T1000 (cell line): Measurements from ENCODE around the gene CCL18.
"Not testable (repeated sequence)": the region's sequence is repeated elsewhere in the genome, so short reads cannot be mapped to it uniquely, and the experiment has no call there.

ENCODE experiments used
- DNase-seq: peaks from one replicate; lab custom pipeline; 2025; ENCODE audit warnings: mixed read lengths; lab: John Stamatoyannopoulos, UW

CCL18 gene

GRCh38 chr17:36071751-36072150 lies 7.7 kb downstream of the CCL18 start:
- no peak for DNase-seq

GRCh38 chr17:36072431-36073121 lies 8.5 kb downstream of the CCL18 start:
- no peak for DNase-seq

GRCh38 chr17:36074365-36074764 lies 10.3 kb downstream of the CCL18 start:
- no peak for DNase-seq

DNA sequence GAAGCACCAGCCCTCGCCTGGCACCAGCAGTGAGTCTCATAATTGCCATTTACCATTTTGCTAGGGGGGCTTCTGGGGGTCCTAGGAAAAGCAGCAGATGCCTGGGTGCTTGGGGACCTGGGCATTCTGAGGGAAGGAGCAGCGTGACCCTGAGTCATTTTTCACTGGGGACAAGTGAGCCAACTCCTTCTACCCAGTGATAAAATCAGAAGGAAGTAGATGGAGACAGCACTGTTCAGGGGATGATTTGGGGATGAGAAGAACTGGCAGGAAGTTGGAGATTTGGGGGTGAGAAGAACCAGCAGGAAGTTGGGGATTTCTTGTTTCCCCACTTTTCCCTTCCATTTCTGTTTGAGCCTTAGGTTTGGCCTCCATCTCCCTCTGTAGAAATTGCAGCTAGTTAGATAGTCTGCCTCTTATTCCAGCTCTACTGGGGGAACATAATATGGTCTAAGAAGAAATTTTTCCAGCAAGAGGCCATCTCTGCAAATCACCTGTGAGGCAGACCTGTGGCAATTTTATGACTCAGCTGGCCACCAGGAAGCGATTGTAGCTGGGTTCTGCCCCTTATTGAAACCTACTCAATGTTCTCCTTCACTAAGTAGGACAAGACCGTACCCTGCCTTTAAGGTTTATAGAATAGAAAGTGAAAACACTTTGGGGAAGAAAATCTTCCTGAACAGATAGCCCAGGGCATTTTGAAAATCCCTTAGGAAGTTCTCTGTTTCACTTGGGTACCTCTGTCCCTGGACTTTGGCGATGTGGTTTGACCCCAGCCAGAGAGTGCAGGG lies 17.8 kb downstream of the CCL18 start:
- DNase-seq, result not testable (repeated sequence)

- not testable (repeated sequence) for DNase-seq
Observed at GRCh38 chr17:36082482-36083120, 18.5 kb downstream of the CCL18 start.

- DNase-seq, result not testable (repeated sequence)
Observed at GRCh38 chr17:36083691-36084090, 19.6 kb downstream of the CCL18 start.

GRCh38 chr17:36085765-36086164 lies 21.7 kb downstream of the CCL18 start:
- DNase-seq, result no peak

DNA sequence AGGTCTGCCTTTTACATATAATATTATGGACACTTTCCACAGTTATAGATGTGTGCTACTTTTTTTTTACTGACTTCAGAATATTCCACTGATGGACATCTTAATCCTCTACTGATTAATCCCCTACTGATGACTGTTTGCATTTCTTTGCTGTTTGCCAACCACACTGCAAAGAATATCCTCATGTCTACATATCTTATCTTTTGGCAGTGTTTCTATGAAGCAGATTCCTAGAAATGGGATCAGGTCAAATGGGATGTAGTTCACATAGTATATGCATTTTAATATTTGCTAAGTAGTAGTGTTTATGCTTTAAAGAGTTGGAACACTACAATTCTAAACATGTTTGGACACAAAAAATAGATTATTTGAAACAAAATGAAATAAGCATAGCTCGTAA lies 22.7 kb downstream of the CCL18 start:
- DNase-seq, result no peak

- DNase-seq, result not testable (repeated sequence)
Observed at GRCh38 chr17:36087471-36087870, 23.4 kb downstream of the CCL18 start.

GRCh38 chr17:36087897-36088572 lies 24.0 kb downstream of the CCL18 start:
- not testable (repeated sequence) for DNase-seq

DNA sequence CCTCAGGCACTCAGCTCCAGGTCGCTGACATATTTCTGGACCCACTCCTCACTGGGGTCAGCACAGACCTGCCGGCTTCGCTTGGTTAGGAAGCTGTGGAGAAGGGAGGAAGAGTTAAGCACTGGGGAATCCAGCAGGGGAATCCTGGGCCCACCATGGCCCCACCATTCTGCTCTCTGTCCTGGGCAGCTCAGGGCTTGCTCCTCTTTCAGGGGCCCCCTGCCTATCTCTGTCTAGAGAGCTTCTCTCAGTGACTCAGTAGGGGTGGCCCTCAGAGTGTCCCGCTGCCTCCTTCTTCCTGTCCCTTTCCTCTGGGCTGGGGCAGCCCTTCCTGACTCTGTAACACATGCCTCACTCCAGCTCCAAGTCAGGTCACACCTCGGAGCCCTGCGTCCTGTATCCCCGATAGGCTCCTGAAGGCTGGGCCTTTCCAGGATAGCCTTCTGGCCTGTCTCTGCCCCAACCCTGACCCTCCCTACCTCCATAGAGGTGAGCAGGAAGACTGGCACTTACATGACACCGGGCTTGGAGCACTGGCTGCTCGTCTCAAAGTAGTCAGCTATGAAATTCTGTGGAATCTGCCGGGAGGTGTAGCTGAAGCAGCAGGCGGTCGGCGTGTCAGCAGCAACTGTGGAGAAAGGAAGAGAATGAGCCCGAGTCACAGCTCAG lies 24.7 kb downstream of the CCL18 start:
- no peak for DNase-seq

GRCh38 chr17:36089339-36089865 lies 25.3 kb downstream of the CCL18 start:
- DNase-seq, result no peak

- DNase-seq, result no peak
Observed at GRCh38 chr17:36089888-36090836, 26.1 kb downstream of the CCL18 start, which contains the start of gene CCL3. TSS of gene CCL3 (minus strand) at chr17:36090143. CDS start at chr17:36090058, 85 bp downstream.

DNA sequence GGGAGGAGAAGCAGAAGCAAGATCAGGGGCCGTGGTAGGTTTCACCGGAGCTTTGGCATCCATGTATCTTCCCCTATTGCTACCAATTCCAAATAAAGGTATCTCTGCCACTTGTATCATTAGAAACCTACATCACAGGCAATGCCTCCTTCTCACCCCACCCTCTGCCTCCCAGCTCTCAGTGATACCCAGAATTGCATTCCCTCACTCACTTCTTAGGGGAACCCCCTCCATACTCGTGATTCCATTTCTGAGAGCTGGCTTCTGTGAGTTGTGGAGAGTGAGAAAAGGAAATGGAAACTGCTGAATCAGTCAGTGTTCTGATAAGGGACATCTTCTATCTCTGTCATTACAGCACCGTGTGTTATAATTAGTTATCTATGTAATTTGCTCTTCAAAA lies 28.2 kb downstream of the CCL18 start:
- DNase-seq, result no peak

GRCh38 chr17:36092715-36093114 lies 28.6 kb downstream of the CCL18 start:
- DNase-seq, result not testable (repeated sequence)

- no peak for DNase-seq
Observed at GRCh38 chr17:36094232-36094631, 30.2 kb downstream of the CCL18 start.

GRCh38 chr17:36094746-36095145 lies 30.7 kb downstream of the CCL18 start:
- no peak for DNase-seq

- no peak for DNase-seq
Observed at GRCh38 chr17:36095992-36096391, 31.9 kb downstream of the CCL18 start.

DNA sequence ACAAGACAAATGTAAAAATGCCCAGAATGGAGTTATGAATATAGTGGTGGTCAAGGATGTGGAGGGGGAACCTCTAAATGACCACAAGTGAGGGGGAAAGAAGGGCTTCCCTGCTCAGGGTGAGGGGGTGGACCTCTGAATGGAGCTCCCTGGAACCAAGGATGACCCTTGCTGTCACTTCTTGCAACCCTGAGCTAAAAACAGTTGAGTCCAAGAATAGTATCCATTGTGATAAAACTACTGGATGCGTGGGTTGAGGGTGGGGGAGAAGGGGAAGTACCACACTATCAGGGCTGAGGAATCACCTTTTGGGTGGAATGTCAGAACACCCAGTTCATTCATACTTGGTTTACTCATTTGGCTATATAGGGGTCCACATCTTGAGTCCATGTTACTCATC lies 34.9 kb downstream of the CCL18 start:
- not testable (repeated sequence) for DNase-seq

GRCh38 chr17:36103401-36103975 lies 39.4 kb downstream of the CCL18 start, which contains the start of gene CCL4:
TSS of gene CCL4 (plus strand) at chr17:36103827. CDS start at chr17:36103906, 79 bp downstream.
- not testable (repeated sequence) for DNase-seq
